HepG2 (cell line): ENCODE results near the gene RAPGEFL1. TPM values are rescaled to one million over a fixed set of nuclear protein-coding genes. Genes with fewer than 3 reads are reported as not detected.

ENCODE experiments used
- ATAC-seq: fragments of 200-7000 bp; cut with Tn5 transposase; 3 replicates; pipeline ENCODE4 v1.9.1; 2020; ENCODE audit warnings: mild to moderate bottlenecking, moderate library complexity
- BruUV-seq: library from RNA; stranded (reverse); fragments of 400-500 nt; replicated peaks from 2 replicates; lab custom pipeline; 2021; lab: Mats Ljungman, UMichigan
- CTCF ChIA-PET: fragments of 300-600 bp; formaldehyde crosslinking; extraction: SDS; loops from one replicate; lab custom pipeline; 2021; ENCODE audit warnings: low total read pairs, inconsistent platforms, low intra/inter-chr PET ratio; lab: Yijun Ruan, JAX
- POLR2A ChIA-PET: fragments of 350-600 bp; sonication (Branson Sonifier 250); formaldehyde crosslinking; loops from one replicate; lab custom pipeline; 2020; ENCODE audit warnings: antibody characterized with exemption, inconsistent platforms; lab: Yijun Ruan, JAX
- DNase-seq: peaks from one replicate; pipeline ENCODE4 v3.0.0-alpha.2; 2015; ENCODE audit warnings: low spot score
- FAIRE-seq: peaks from 3 replicates; lab custom pipeline; 2011; peaks lifted over from hg19 to GRCh38; lab: Jason Lieb, UNC
- H2AFZ ChIP-seq: one replicate; pipeline ENCODE4 v1.6.1; 2011; ENCODE audit warnings: low read length, inconsistent platforms
- H3K27ac ChIP-seq: fragments of 300-600 bp; 3 replicates; pipeline ENCODE4 v1.8.0; 2011; ENCODE audit warnings: mixed run types, mild to moderate bottlenecking, mixed read lengths, low read length, inconsistent platforms; ENCODE audit not compliant: insufficient read depth; ENCODE audit errors: extremely low read length
- H3K27me3 ChIP-seq, 2 experiments: fragments of 200-600 bp in 1 of 2; 2 replicates in 1 of 2; 3 replicates in 1 of 2; pipeline versions ENCODE4 v1.6.0 to v1.8.0; 2011; ENCODE audit warnings: low read length in 2 of 2, mild to moderate bottlenecking in 2 of 2, moderate library complexity in 2 of 2, inconsistent platforms in 1 of 2; ENCODE audit not compliant: insufficient read depth in 2 of 2, control insufficient read depth in 1 of 2
- H3K36me3 ChIP-seq, 2 experiments: fragments of 200-600 bp in 1 of 2; replicated peaks in 1 of 2; 2 replicates in 1 of 2; 3 replicates in 1 of 2; pipeline versions ENCODE4 v1.5.1 to v1.8.0; 2011; ENCODE audit warnings: low read length in 2 of 2, inconsistent platforms in 1 of 2; ENCODE audit not compliant: insufficient read depth in 2 of 2, control insufficient read depth in 1 of 2
- H3K4me1 ChIP-seq: 2 replicates; pipeline ENCODE4 v1.5.1; 2012; ENCODE audit warnings: low read length, inconsistent platforms; ENCODE audit not compliant: insufficient read depth
- H3K4me2 ChIP-seq: 2 replicates; pipeline ENCODE4 v1.6.0; 2011; ENCODE audit warnings: low read depth, low read length, inconsistent platforms
- H3K4me3 ChIP-seq, 3 experiments: fragments of 200-600 bp in 1 of 3; sonication (generic), shearing (Covaris generic) in 1 of 3; replicated peaks in 1 of 3; 2 replicates each; pipeline ENCODE4 v1.5.1; 2011 to 2016; ENCODE audit warnings: low read length in 3 of 3, inconsistent platforms in 2 of 3, low read depth in 2 of 3, mild to moderate bottlenecking in 2 of 3, control low read depth in 1 of 3, mixed read lengths in 1 of 3; ENCODE audit not compliant: insufficient read depth in 1 of 3
- H3K79me2 ChIP-seq: one replicate; pipeline ENCODE4 v1.6.1; 2011; ENCODE audit warnings: low read length, inconsistent platforms; ENCODE audit not compliant: insufficient read depth
- H3K9ac ChIP-seq: 2 replicates; pipeline ENCODE4 v1.6.0; 2011; ENCODE audit warnings: mild to moderate bottlenecking, low read depth, low read length, inconsistent platforms; ENCODE audit not compliant: insufficient read depth
- H3K9me3 ChIP-seq: 2 replicates; pipeline ENCODE4 v1.5.1; 2012; ENCODE audit warnings: mild to moderate bottlenecking, low read length
- H4K20me1 ChIP-seq: 2 replicates; pipeline ENCODE4 v1.6.0; 2011; ENCODE audit warnings: inconsistent platforms, mild to moderate bottlenecking, low read length, moderate library complexity; ENCODE audit not compliant: insufficient read depth
- POLR2A ChIP-seq, 2 experiments: IDR thresholded peaks; 2 replicates each; pipeline ENCODE4 v1.6.1; 2011; ENCODE audit warnings: low read depth in 2 of 2, low read length in 2 of 2, mild to moderate bottlenecking in 1 of 2, moderate library complexity in 1 of 2; ENCODE audit not compliant: insufficient read depth in 1 of 2
- RBM22 ChIP-seq: fragments of 200-400 bp; formaldehyde crosslinking; optimal IDR thresholded peaks from 2 replicates; pipeline ENCODE3; 2017; ENCODE audit warnings: mild to moderate bottlenecking, low read length, moderate library complexity
- REXO4 ChIP-seq: sonication (generic); formaldehyde crosslinking; IDR thresholded peaks from 2 replicates; pipeline ENCODE4 v1.8.0; 2022; ENCODE audit warnings: missing genetic modification reagents, mild to moderate bottlenecking, borderline replicate concordance
- SSRP1 ChIP-seq: IDR thresholded peaks from 2 replicates; pipeline ENCODE4 v1.6.1; 2016; ENCODE audit warnings: control low read depth
- TBX3 ChIP-seq: fragments of 450-650 bp; IDR thresholded peaks from 2 replicates; pipeline ENCODE4 v1.6.1; 2017; ENCODE audit warnings: antibody characterized with exemption, mild to moderate bottlenecking, inconsistent platforms, borderline replicate concordance
- ZNF335 ChIP-seq: sonication (generic); formaldehyde crosslinking; IDR thresholded peaks from 2 replicates; pipeline ENCODE4 v1.4.0; 2020; ENCODE audit warnings: missing genetic modification reagents
- WGBS: methylation state at CpG from one replicate; pipeline ENCODE4 v1.1.6; 2017; ENCODE audit warnings: low lambda C conversion rate; 5-methylcytosine and 5-hydroxymethylcytosine counted together
- in situ Hi-C: cut with HindIII; loops from 2 replicates; pipeline ENCODE4 v1.10.0; 2017; ENCODE audit warnings: low pct_unique_long_range_greater_than_20kb; ENCODE audit not compliant: extremely low pct_ligation_motif_present
- intact Hi-C: fragments of 100-400 bp; cut with micrococcal nuclease; formaldehyde crosslinking; loops from one replicate; pipeline ENCODE4 v1.10.0; 2022; ENCODE audit not compliant: unreplicated experiment
- polyA plus RNA-seq, 8 experiments: library from polyadenylated mRNA; depleted of rRNA in 3 of 8; stranded (reverse) in 7 of 8; unstranded in 1 of 8; fragments of >200 nt; fragmentation: Illumina TruSeq in 4 of 8; extraction: Trizol in 4 of 8; gene quantifications; 2 replicates each; pipeline versions ENCODE4 v1.2.1 to v1.2.3, GENCODE V29; 2011 to 2016; ENCODE audit warnings: low read depth in 4 of 8, missing spikeins in 1 of 8, mixed read lengths in 1 of 8; ENCODE audit not compliant: insufficient read depth in 1 of 8
- total RNA-seq, 5 experiments: library from RNA; depleted of rRNA; stranded (reverse); fragments of >200 nt; fragmentation: Illumina TruSeq; extraction: Trizol; gene quantifications; 2 replicates each; pipeline ENCODE4 v1.2.3, GENCODE V29; 2016; ENCODE audit warnings: low read depth in 1 of 5
- TF ChIP-seq, protein P1 (sequence below): sonication (generic); formaldehyde crosslinking; IDR thresholded peaks from 2 replicates; pipeline ENCODE4 v1.4.0; 2020; ENCODE audit warnings: missing genetic modification reagents
- TF ChIP-seq, protein P2 (sequence below): sonication (generic); formaldehyde crosslinking; IDR thresholded peaks from 2 replicates; pipeline ENCODE4 v1.5.0; 2020; ENCODE audit warnings: missing genetic modification reagents, mild to moderate bottlenecking, borderline replicate concordance

Gene RAPGEFL1
- total and polyA plus RNA-seq, 2 of the 13 experiments (the other 11 are each of a cell fraction or from before 2014, with no cell fraction given): 4.5 to 7.8 TPM

DNA sequence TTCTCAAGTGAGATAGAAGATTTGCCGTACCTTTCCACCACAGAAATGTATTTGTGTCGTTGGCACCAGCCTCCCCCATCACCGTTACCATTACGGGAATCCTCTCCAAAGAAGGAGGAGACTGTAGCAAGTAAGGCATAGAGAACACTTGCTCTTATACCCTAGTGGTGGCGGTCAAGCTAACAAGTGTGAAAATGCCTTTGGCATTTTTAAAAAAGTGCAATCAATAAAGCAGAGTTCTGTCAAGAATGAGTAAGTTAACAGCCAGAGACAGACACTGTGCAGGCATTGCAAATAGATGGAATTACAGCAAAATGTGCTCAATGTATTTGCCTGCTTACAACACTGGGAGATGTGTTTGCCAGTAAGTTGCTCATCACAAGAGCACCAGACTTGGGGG, 47.8 kb upstream of the RAPGEFL1 start:
- no peaks in the 10 kb centered on the region for H3K27me3 ChIP-seq
- DNase-seq (no peak), FAIRE-seq (no peak), ATAC-seq (0 out of 3 replicates have a peak, but pooled peaks have one; percentile 16)
- no peak overlapping the region for H2AFZ ChIP-seq
- TF ChIP-seq ZNF335 (CRISPR knock-in tag) (no peak), RBM22 (peak; percentile 87), SSRP1 (CRISPR knock-in tag) (0 out of 2 replicates have a peak, but pooled peaks have one; percentile 30), POLR2A (IDR thresholded peaks at IDR 0.05; ENCODE audit: insufficient read depth in 1 of 2, low read depth in 2 of 2, low read length in 2 of 2) (0 out of 4 replicates have a peak, but pooled peaks of 1 of the 2 experiments have one; percentile 20), REXO4 (no peak), TBX3 (0 out of 2 replicates have a peak, but pooled peaks have one; percentile 14)
- TF ChIP-seq, protein P1, sequence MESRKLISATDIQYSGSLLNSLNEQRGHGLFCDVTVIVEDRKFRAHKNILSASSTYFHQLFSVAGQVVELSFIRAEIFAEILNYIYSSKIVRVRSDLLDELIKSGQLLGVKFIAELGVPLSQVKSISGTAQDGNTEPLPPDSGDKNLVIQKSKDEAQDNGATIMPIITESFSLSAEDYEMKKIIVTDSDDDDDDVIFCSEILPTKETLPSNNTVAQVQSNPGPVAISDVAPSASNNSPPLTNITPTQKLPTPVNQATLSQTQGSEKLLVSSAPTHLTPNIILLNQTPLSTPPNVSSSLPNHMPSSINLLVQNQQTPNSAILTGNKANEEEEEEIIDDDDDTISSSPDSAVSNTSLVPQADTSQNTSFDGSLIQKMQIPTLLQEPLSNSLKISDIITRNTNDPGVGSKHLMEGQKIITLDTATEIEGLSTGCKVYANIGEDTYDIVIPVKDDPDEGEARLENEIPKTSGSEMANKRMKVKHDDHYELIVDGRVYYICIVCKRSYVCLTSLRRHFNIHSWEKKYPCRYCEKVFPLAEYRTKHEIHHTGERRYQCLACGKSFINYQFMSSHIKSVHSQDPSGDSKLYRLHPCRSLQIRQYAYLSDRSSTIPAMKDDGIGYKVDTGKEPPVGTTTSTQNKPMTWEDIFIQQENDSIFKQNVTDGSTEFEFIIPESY (CRISPR knock-in tag): peak; percentile 100
- TF ChIP-seq, protein P2, sequence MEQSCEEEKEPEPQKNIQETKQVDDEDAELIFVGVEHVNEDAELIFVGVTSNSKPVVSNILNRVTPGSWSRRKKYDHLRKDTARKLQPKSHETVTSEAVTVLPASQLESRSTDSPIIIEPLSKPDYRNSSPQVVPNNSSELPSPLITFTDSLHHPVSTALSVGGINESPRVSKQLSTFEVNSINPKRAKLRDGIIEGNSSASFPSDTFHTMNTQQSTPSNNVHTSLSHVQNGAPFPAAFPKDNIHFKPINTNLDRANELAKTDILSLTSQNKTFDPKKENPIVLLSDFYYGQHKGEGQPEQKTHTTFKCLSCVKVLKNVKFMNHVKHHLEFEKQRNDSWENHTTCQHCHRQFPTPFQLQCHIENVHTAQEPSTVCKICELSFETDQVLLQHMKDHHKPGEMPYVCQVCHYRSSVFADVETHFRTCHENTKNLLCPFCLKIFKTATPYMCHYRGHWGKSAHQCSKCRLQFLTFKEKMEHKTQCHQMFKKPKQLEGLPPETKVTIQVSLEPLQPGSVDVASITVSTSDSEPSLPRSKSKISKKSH (CRISPR knock-in tag): no peak
- BruUV-seq: TSS peak; percentile 22
- H3K4me1 ChIP-seq: peaks cover 32% of the 10 kb centered on the region
- intact Hi-C loops (no loop called here), in situ Hi-C loops (no loop called here)
- ChIA-PET CTCF (no interaction called here), POLR2A (interaction anchor here (4.9 to 8.8 kb wide), 2 partner anchors 10 to 16 kb away, joined by 36 to 62 read pairs; partner anchors contain the start of gene CASC3)
- H3K27ac ChIP-seq: no peak overlapping the region
- H3K4me3 ChIP-seq: no peak overlapping the region
- 97% methylated on average over 5 of the region's 5 CpGs for WGBS
- peaks cover 22% of the 10 kb centered on the region for H3K79me2 ChIP-seq
- no peak overlapping the region for H3K9ac ChIP-seq
- H3K9me3 ChIP-seq: no peaks in the 10 kb centered on the region
- H4K20me1 ChIP-seq: peaks cover 13% of the 10 kb centered on the region
- peaks cover 30 to 77% of the 10 kb centered on the region in 2 experiments for H3K36me3 ChIP-seq
- H3K4me2 ChIP-seq: no peak overlapping the region
